GM19238 (cell line): ENCODE measurements around the gene TRA2B.
A peak's percentile ranks its signal among the peaks of the same experiment; 100 is the strongest.

ENCODE experiments used
- DNase-seq: peaks from one replicate; pipeline ENCODE4 v3.0.0; 2011; ENCODE audit warnings: low spot score; ENCODE audit not compliant: insufficient read length

The TRA2B gene

GRCh38 chr3:185937689-185938374 is at the start of gene TRA2B:
Gene TRA2B, minus strand, starts transcription at chr3:185938014. Its CDS starts 154 bp downstream, at chr3:185937860.
- peak; percentile 89 for DNase-seq

GRCh38 chr3:185986198-185986777 is 48.5 kb upstream of the TRA2B start:
- no peak for DNase-seq

DNA sequence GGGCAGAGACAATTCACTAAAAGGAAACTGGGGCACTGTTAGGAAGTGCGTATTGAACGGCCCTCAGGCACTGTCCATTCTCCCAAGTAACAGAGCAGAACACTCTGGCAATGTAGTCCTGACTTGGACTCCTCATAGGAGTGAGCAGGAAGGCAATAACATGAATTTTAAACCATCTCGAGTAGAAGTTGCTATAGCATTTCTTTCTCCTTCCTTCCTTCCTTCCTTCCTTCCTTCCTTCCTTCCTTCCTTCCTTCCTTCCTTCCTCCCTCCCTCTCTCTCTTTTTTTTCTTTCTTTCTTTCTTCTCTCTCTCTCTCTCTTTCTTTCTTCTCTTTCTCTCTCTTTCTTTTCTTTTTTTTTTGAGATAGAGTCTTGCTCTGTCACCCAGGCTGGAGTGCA is 46.4 kb upstream of the TRA2B start:
- DNase-seq: no peak

DNA sequence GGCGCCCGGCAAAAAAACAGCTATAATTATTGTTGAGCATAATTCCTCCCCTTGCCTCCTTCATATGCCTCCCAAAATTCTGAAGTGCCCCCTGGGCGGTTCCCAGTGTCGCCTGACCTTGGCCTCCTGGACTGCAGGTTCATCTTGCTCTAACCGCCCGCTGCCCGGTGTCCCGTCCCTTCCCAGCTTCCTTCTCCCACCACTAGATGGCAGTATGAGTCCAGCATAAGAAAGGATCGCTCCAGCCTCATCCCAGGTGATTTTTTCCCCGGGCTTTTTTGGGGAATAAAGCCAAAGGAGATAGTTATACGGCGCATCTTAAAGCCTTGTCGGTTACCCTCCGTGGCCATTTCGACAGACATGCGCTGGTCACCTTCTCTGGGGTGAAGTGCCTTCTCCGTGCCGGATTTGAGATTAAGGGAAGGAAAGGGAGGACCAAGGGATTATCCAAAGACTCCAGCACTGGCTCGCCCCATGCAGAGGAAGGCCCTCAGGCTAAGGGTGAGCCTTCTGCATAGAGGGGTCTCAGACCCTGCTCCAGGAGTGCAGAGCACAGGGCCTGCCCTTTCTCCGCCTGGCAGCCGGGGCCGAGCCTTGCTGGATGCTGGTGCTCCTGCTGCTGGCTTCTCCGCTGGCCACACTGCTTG is 45.8 kb upstream of the TRA2B start:
- peak; percentile 50 for DNase-seq

GRCh38 chr3:185982632-185983031 is 44.8 kb upstream of the TRA2B start:
- no peak for DNase-seq

GRCh38 chr3:185981621-185982020 is 43.8 kb upstream of the TRA2B start:
- no peak for DNase-seq

DNA sequence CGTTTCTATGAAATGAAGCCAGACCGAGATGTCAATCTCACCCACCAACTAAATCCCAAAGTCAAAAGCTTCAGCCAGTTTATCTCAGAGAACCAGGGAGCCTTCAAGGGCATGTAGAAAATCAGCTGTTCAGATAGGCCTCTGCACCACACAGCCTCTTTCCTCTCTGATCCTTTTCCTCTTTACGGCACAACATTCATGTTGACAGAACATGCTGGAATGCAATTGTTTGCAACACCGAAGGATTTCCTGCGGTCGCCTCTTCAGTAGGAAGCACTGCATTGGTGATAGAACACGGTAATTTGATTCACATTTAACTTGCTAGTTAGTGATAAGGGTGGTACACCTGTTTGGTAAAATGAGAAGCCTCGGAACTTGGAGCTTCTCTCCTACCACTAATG is 41.9 kb upstream of the TRA2B start:
- DNase-seq: no peak

- no peak for DNase-seq
These were observed 40.7 kb upstream of the TRA2B start for GRCh38 chr3:185978516-185978915.

- no peak for DNase-seq
These were observed 39.8 kb upstream of the TRA2B start for GRCh38 chr3:185977679-185978040.

DNA sequence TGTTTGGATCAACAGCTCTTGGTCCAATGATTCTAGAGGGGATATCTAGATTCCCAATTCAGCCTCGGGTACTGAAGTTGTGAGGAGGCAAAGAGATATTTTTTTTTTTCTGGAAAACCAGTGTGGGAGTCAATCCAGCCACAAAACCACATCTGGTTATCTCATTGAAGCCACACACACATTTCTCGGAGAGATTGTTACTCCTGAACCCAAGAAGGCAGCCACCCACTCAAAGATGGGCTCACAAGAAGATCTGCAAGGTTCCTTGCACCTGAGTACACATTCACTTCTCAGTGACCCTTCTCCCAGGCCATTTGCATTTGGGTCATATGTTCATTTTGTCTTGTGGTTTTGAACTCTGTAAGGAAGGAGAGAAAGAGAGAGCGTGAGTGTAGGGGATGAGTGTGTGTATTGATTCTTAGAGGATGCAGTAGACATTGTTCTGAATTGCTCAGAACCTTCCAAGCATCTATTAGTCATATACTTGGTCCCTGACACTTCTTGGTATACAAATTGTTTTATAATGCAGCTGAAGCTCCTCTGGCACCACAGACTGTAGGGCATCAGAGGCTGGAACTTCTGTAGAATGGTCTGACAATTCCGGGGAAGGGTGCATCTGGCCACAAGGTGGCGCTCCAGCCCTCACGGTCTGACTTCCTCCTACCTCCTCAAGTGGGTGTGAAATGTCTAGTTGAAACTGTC is 39.3 kb upstream of the TRA2B start:
- peak; percentile 62 for DNase-seq

- no peak for DNase-seq
These were observed 38.3 kb upstream of the TRA2B start for GRCh38 chr3:185976100-185976499.

GRCh38 chr3:185971579-185971978 is 33.8 kb upstream of the TRA2B start:
- no peak for DNase-seq

DNA sequence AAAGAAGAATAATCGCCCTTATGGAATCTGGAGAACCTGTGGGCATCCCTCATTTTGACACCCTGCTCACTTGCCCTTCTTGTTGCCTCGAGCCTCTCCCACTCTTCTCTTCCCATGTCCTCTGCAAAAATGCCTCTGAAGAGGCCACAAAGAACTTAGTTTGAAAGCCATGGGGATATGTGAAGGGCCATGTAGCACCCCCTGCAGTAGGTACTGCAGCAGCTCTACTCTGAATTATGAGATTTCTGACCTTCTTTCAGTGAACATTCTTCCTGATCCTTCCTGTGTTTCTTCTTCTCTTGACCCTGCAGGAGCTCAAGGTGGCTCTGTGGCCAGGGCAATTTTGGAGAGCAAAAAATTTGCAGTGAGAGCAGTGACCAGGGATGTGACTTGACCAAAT is 30.4 kb upstream of the TRA2B start:
- no peak for DNase-seq

- no peak for DNase-seq
These were observed 28.8 kb upstream of the TRA2B start for GRCh38 chr3:185966655-185967054.

DNA sequence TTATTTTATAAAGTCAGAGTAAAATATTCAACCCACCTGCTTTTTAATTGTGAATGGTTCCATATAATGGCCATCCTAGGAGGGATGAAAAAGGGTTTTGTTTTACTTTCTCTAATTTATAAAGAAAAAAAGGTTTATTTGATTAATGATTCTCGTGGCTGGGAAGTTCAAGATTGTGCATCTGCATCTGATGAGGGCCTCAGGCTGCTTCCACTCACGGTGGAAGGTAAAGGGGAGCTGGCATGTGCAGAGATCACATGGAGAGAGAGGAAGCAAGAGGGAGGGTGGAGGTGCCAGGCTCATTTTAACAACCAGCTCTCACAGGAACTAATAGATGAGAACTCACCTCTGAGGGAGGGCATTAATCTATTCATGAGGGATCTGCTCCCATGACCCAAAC is 27.7 kb upstream of the TRA2B start:
- no peak for DNase-seq

- no peak for DNase-seq
These were observed 23.9 kb upstream of the TRA2B start for GRCh38 chr3:185961675-185962232.

DNA sequence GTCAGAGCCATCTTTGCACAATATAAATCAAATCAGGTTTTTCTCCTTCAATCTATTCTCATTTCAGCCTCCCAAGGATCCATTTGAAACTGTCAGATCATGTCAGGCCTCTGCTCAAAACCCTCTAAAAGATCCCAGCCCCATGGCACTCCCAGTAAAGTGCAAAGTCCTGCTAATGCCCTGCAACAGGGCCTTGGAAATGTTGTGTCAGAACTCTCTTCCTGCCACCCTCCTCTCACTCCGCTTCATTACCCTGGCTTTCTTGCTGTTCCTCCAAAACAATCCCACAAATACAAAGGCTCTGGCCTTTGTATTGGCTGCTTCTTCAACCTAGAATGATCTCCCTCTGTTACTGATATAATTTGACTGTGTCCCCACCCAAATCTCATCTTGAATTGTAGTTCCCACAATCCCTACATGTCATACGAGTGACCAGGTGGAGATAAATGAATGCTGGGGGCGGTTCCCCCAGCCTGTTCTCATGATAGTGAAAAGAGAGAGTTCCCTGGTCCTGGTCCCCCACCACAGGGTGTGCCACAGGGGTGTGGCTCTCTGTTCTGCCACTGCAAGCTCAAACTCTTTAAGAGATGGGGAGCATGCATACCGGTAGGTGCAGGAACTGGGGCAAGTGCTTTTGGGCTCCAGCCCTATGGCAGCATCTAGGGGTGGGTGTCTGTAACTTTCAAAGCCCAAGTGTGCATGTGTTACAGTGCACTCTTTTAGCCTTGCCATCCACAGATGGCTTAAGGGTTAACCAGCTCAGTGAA is 22.9 kb upstream of the TRA2B start:
- DNase-seq: no peak

DNA sequence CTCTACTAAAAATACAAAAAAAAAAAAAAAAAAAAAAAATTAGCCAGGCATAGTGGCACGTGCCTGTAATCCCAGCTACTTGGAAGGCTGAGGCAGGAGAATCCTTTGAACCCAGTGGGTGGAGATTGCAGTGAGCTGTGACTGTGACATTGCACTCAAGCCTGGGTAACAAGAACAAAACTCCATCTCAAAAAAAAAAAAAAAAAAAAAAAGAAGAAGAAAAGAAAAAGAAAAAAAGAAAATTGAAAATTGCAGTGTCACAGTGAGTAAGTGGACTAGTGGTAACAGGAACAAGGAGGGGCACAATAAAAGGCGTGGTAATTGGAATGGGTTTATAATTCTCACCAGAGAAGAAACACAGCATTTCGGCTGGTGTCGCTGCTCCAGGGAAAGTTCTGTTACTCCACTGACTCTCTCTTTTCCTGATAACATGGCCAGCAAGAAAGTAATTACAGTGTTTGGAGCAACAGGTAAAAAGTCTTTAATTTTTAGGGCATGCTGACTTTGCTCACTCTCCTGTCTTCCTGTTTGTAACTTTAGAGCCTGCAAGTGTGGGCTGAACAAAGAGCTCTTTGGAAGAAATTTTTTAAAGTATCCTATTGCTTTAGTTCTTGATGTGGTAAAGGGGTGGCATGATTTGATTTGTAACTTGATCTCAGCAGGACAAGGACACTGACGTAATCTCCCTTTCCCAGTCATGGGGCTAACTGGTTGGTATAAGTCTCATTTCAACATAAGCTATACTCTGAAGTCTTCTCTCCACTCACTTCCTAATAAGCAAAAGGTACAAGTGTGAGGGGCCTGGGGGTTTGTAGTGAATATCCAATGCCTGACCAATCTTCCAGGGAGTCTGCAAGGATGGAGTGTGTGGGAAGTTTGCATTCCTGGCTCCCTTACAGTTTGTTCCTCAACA is 22.1 kb upstream of the TRA2B start:
- DNase-seq: no peak

- no peak for DNase-seq
These were observed 20.8 kb upstream of the TRA2B start for GRCh38 chr3:185958626-185959025.

GRCh38 chr3:185956244-185956643 is 18.4 kb upstream of the TRA2B start:
- DNase-seq: no peak
